H1 (cell line): ENCODE data around the gene SLC9A2.

ENCODE experiments used
- CEBPB ChIP-seq: IDR thresholded peaks from 2 replicates; pipeline ENCODE4 v1.6.1; 2012; ENCODE audit warnings: low read depth, low read length
- CHD1 ChIP-seq: IDR thresholded peaks from 2 replicates; pipeline ENCODE4 v1.6.1; 2012; ENCODE audit warnings: low read depth, low read length, improper control_type of control experiment
- CREB1 ChIP-seq: IDR thresholded peaks from 2 replicates; pipeline ENCODE4 v1.6.1; 2012; ENCODE audit warnings: inconsistent platforms
- CTBP2 ChIP-seq: IDR thresholded peaks from 2 replicates; pipeline ENCODE4 v1.7.0; 2011; ENCODE audit warnings: borderline replicate concordance, mild to moderate bottlenecking, moderate library complexity, mixed read lengths, low read length; ENCODE audit not compliant: insufficient read depth, insufficient read length
- EZH2 ChIP-seq: fragments of 200-600 bp; sonication (generic); IDR thresholded peaks from 2 replicates; pipeline ENCODE4 v1.7.1; 2012; ENCODE audit warnings: low read depth, mild to moderate bottlenecking, moderate library complexity, low read length, inconsistent platforms; ENCODE audit not compliant: severe bottlenecking
- JUN ChIP-seq: IDR thresholded peaks from 2 replicates; pipeline ENCODE4 v1.6.1; 2011; ENCODE audit warnings: low read depth, mild to moderate bottlenecking, improper control_type of control experiment, low read length
- JUND ChIP-seq: IDR thresholded peaks from 2 replicates; pipeline ENCODE4 v1.6.1; 2011; ENCODE audit warnings: mild to moderate bottlenecking, improper control_type of control experiment, low read length
- POLR2A ChIP-seq, 2 experiments: IDR thresholded peaks; 1 replicate in 1 of 2; 2 replicates in 1 of 2; pipeline ENCODE4 v1.6.1; 2011; ENCODE audit warnings: low read depth in 2 of 2, low read length in 2 of 2, mild to moderate bottlenecking in 2 of 2; ENCODE audit errors: control extremely low read depth in 1 of 2
- RAD21 ChIP-seq, 2 experiments: IDR thresholded peaks in 1 of 2; conservative IDR thresholded peaks in 1 of 2; 2 replicates each; pipeline ENCODE4 v1.6.1; 2011; ENCODE audit warnings: low read depth in 2 of 2, low read length in 2 of 2, improper control_type of control experiment in 1 of 2, inconsistent platforms in 1 of 2, mild to moderate bottlenecking in 1 of 2, moderate library complexity in 1 of 2
- SUZ12 ChIP-seq: fragments of 200-600 bp; sonication (generic); IDR thresholded peaks from 2 replicates; pipeline ENCODE4 v1.6.1; 2012; ENCODE audit warnings: mild to moderate bottlenecking, inconsistent platforms, low read length, moderate library complexity, mixed read lengths
- TAF1 ChIP-seq: IDR thresholded peaks from 2 replicates; pipeline ENCODE4 v1.6.1; 2011; ENCODE audit warnings: mild to moderate bottlenecking, low read depth, low read length
- TEAD4 ChIP-seq: IDR thresholded peaks from 2 replicates; pipeline ENCODE4 v1.6.1; 2012; ENCODE audit warnings: low read depth, low read length, inconsistent platforms, mixed read lengths

- TF ChIP-seq JUND (no peak), EZH2 (no peak), CHD1 (no peak), CREB1 (no peak), CEBPB (no peak), CTBP2 (no peak), RAD21 (IDR thresholded peaks at IDR 0.05 in 1 of 2, conservative IDR thresholded peaks at IDR 0.05 in 1 of 2; ENCODE audit: low read depth in 2 of 2, low read length in 2 of 2) (no peak), TEAD4 (no peak), SUZ12 (no peak), POLR2A (IDR thresholded peaks at IDR 0.05; ENCODE audit: control extremely low read depth in 1 of 2, low read depth in 2 of 2, low read length in 2 of 2) (no peak), JUN (no peak), TAF1 (no peak)
Observed at GRCh38 chr2:102737431-102737830, 118.1 kb downstream of the SLC9A2 start.
